Stimulated activated CD8-positive, alpha-beta memory T cell treated with anti-CD3 and anti-CD28 coated beads, Interleukin-4, amount 100 ng/mL, for 1 hour (primary cell): ENCODE measurements around the gene SERPINA1.
A peak's percentile ranks its signal among the peaks of the same experiment; 100 is the strongest.

Experiments used
- DNase-seq, 2 donors: peaks; one replicate each; pipeline ENCODE4 v3.0.0-alpha.2; 2020; ENCODE audit warnings: low read depth in 2 of 2, low spot score in 1 of 2

SERPINA1 gene

DNA sequence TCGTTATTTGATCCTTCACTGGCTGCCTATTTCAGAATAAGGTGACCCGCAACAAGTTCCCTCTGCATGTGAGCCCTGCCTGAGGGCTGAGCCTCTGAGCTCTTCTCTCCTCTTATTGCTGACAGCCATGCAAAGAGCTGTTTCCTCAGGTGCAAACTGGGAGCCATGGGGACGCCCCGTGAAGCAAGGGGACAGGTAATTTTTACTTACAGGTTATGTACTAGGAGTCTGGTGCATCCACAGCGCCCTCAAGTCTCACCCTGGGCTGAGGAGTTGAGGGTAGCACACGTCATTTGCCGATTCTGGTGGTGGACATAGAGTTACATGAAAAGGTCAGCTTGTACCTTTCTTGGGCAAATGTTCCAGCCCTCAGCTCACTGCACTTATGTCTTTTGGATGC, 39.1 kb downstream of the SERPINA1 start:
- DNase-seq = no peak

- DNase-seq = no peak
Observed at GRCh38 chr14:94348836-94349235, 39.6 kb downstream of the SERPINA1 start.

DNA sequence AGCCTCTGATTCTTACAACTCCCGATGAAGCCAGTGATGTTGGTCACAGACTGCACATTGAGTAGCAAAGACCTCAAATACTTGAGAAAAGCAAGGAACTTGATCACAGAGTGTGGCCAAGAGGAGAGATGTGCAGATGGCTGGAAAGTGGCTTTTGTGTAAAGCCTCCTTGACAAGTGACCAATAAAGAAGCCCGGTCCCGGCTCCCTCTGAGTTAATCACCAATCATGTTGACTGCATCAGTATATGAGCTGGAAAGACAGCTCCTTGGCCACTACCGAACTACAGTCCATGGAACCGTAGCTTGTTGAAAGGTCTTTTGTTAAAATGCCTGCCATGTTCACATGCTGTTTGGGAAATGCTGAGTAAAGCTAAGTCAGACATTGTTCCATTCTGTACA, 41.6 kb downstream of the SERPINA1 start:
- DNase-seq = no peak

DNA sequence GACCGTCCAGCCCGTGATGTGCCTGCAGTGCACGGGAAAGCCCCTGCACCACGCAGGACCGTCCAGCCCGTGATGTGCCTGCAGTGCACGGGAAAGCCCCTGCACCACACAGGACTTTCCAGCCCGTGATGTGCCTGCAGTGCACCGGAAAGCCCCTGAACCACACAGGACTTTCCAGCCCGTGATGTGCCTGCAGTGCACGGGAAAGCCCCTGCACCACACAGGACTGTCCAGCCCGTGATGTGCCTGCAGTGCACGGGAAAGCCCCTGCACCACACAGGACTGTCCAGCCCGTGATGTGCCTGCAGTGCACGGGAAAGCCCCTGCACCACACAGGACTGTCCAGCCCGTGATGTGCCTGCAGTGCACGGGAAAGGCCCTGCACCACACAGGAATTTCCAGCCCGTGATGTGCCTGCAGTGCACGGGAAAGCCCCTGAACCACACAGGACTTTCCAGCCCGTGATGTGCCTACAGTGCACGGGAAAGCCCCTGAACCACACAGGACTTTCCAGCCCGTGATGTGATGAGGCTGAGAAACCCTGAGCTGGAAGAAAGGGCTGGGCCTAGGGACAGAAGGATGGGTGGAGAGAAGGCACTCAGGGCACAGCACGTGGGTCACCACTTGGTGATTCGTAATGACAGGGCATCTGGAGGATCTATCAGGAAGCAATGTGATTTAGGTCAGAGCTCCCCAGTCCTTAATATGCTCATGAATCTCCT, 42.2 kb downstream of the SERPINA1 start:
- peak in 1 of 2 donors; percentile 7 for DNase-seq

- DNase-seq = no peak
Observed at GRCh38 chr14:94345344-94346064, 42.9 kb downstream of the SERPINA1 start.

DNA sequence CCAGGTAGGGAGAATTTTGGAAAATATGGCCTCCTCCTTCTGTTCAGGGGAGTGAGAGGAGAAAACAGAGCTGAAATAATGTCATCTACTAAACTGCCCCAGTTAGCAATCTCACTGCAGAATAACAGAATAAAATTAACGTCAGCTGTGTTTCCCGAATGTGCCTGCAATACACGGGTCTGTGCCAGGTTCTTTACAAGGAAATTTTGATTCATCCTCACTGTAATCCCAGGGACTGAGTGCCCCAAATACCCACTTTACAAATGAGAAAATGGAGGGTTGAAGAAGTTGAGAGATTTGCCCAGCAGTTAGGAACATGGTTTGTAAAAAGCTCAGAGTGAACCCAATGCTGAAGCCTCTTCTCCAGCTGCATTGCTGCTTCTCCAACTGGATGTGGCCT, 44.0 kb downstream of the SERPINA1 start:
- DNase-seq = no peak

DNA sequence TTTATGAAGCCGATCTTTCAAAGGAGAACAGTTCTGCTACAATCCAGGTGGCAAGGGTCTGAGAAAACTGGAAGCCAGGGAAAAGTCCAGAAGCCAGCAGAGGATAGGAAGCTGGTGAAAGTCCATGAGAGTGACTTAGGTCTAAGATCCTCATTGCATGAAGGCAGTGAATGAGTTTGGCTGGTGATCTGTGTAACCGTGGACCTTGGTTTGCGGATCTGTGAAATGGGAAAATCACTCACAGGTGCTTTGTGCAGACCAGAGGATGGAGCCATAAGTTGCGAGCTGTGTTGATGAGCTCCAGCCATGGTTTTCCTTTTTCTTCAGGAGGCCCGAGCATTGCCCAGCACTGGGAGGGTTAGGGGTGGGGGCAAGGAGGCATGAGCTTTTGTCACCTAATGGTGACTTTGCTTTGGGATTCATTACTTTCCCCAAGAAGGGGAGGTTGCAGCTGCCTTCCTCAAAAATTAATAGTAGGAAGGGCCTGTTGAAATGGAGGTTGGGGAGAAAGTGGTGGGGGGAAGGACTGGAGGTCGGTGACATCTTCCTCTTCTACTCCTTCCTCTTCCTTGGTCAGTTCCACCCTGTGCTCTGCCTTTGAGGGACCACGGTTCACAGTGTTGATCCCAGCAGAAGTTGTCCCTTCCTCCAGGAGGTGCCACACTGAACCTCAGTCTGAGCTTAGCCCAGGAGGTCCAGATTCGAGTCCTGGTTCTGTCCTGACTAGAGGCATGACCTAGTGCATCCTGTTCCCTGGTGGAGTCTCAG, 45.0 kb downstream of the SERPINA1 start:
- DNase-seq = no peak

DNA sequence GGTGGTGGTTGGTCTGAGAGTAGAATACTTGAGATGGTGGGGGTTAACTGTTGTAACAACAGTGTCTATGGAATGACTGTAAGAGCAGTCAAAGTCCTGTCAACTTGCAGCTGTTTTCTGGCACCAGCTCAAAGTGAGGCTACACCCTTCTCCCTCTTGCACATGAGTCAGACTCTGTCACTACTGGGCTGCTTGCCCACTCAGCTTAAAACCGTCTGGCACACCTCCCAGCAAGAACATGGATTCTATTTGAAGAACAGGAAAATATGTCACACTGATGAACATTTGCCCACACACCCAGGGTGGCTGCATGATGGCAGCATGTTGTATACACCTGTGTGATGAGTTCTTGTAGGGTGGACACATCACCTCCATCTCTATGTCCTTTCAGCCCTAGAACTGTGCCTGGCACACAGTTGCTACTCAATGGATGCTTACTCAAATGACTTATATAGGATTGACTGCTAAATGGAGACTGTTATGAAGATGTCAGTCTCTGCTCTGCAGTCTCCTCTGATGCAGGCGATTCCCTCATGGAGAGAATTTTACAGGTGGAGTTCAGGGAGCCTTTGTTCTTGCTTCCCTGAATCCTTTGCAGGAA, 46.0 kb downstream of the SERPINA1 start:
- no peak for DNase-seq

DNA sequence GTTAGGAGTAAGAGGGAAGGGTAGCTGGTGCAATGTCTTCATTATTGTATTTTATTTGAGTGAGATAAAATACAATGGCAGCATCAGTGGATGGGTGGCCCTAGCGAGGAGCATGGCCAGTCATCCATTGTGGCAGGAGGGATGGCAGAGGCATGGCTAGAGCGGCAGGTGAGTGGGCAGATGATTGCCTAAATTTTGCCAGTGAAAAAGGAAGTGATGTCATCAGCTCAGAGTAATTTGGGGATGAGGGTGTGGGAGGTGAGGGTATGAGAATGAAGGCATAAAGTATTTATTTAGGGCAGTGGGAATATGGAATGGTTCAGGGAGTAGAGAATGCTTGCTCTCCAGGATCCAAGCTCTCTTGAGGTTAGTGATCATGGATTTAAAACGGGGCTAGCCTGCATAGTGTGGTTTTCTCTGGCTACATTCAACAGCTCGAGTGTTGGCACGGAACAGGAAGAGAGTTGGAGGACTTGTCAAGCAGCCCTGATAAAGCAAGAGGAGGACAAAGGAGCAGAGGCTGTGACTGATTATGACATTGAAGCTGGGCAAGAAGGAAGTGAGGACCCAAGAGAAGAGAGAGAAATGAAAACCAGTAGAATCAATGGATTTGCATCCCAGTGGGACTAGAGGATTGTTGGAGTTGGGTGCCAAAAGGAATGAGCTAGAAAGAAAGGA, 46.6 kb downstream of the SERPINA1 start:
- DNase-seq = no peak

- no peak for DNase-seq
Observed at GRCh38 chr14:94340533-94340932, 47.9 kb downstream of the SERPINA1 start.

- no peak for DNase-seq
Observed at GRCh38 chr14:94338023-94338422, 50.4 kb downstream of the SERPINA1 start.

DNA sequence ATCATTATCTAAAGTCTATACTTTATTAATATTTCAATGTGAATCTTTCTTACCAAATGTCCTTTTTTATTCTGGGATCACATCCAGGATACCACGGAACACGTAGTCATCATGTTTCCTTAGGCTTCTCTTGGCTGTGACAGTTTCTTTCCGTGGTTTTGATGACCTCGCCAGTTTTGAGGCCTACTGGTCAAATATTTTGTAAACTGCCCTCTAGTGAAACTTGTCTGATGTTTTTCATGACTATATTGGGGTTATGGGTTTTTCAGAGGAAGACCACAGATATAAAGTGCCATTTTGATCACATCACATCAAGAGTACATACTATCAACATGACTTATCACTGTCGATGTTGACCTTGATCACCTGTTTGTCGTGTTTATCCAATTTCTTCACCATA, 51.1 kb downstream of the SERPINA1 start:
- DNase-seq = no peak

DNA sequence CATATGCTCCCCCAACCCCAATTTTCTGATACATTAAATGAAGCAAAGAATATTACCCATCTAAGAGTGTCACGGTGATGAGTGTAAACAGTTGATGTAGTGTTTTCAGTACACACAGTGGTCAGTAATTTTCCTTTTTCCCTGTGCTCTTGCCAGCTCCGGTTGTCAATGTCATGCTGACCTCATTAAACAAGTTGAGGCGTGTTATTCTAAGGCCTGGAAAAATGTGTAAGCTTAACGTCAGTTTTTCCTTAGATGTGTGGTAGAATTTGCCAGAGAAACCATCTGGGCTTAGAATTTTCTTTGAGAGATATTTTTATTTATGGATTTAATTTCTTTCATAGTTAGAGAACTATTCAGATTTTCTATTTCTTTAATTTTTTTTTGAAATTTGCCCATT, 53.5 kb downstream of the SERPINA1 start:
- no peak for DNase-seq

GRCh38 chr14:94332587-94332986, 55.8 kb downstream of the SERPINA1 start:
- DNase-seq = no peak

- no peak for DNase-seq
Observed at GRCh38 chr14:94332063-94332583, 56.3 kb downstream of the SERPINA1 start.

GRCh38 chr14:94331462-94331861, 56.9 kb downstream of the SERPINA1 start:
- no peak for DNase-seq

GRCh38 chr14:94330857-94331256, 57.5 kb downstream of the SERPINA1 start:
- DNase-seq = no peak

DNA sequence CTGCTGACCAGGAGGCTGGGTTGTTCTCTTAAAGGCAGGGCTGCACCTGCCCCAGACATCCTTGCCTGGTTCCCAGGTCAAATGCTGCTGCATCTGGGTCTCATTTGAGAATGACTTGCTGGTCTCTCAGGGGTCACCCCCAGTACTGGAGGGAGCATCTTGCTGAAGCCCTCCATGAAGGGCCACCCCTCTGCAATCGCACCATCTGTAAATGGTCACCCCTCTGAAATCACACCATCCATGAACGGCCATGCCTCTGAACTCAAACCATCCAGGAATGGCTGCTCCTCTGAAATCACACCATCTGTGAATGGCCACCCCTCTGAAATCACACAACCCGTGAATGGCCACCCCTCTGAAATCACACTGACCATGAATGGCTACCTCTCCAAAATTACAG, 58.0 kb downstream of the SERPINA1 start:
- no peak for DNase-seq

GRCh38 chr14:94329857-94330256, 58.5 kb downstream of the SERPINA1 start:
- no peak for DNase-seq

DNA sequence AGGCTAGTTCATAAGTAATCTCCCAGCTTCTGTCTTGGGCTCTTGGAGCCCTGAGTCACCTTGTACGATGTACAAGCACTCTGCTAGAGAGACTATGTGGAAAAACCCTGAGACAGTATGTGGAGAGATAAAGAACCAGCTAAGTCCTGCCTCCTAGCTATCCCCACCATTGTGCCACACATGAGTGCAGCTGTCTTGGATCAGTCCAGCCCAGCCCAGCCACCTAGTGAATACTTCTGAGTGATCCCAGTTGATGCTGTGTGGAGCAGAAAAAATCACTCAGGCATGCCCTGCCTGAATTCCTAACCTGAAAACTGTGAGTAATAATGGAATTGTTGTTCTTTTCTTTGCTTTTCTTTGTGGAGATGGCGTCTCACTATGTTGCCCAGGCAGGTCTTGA, 60.2 kb downstream of the SERPINA1 start:
- no peak for DNase-seq
